HepG2 (cell line): ENCODE data around the gene RDH11. TPM values are rescaled to one million over a fixed set of nuclear protein-coding genes. Genes with fewer than 3 reads are reported as not detected.

Experiments used
- ATAC-seq: fragments of 200-7000 bp; cut with Tn5 transposase; 3 replicates; pipeline ENCODE4 v1.9.1; 2020; ENCODE audit warnings: mild to moderate bottlenecking, moderate library complexity
- BruUV-seq: library from RNA; stranded (reverse); fragments of 400-500 nt; replicated peaks from 2 replicates; lab custom pipeline; 2021; lab: Mats Ljungman, UMichigan
- CTCF ChIA-PET: fragments of 300-600 bp; formaldehyde crosslinking; extraction: SDS; loops from one replicate; lab custom pipeline; 2021; ENCODE audit warnings: low total read pairs, inconsistent platforms, low intra/inter-chr PET ratio; lab: Yijun Ruan, JAX
- POLR2A ChIA-PET: fragments of 350-600 bp; sonication (Branson Sonifier 250); formaldehyde crosslinking; loops from one replicate; lab custom pipeline; 2020; ENCODE audit warnings: antibody characterized with exemption, inconsistent platforms; lab: Yijun Ruan, JAX
- DNase-seq: peaks from one replicate; pipeline ENCODE4 v3.0.0-alpha.2; 2015; ENCODE audit warnings: low spot score
- FAIRE-seq: peaks from 3 replicates; lab custom pipeline; 2011; peaks lifted over from hg19 to GRCh38; lab: Jason Lieb, UNC
- H2AFZ ChIP-seq: one replicate; pipeline ENCODE4 v1.6.1; 2011; ENCODE audit warnings: low read length, inconsistent platforms
- H3K27ac ChIP-seq: fragments of 300-600 bp; 3 replicates; pipeline ENCODE4 v1.8.0; 2011; ENCODE audit warnings: mixed run types, mild to moderate bottlenecking, mixed read lengths, low read length, inconsistent platforms; ENCODE audit not compliant: insufficient read depth; ENCODE audit errors: extremely low read length
- H3K27me3 ChIP-seq, 2 experiments: fragments of 200-600 bp in 1 of 2; 2 replicates in 1 of 2; 3 replicates in 1 of 2; pipeline versions ENCODE4 v1.6.0 to v1.8.0; 2011; ENCODE audit warnings: low read length in 2 of 2, mild to moderate bottlenecking in 2 of 2, moderate library complexity in 2 of 2, inconsistent platforms in 1 of 2; ENCODE audit not compliant: insufficient read depth in 2 of 2, control insufficient read depth in 1 of 2
- H3K36me3 ChIP-seq, 2 experiments: fragments of 200-600 bp in 1 of 2; replicated peaks in 1 of 2; 2 replicates in 1 of 2; 3 replicates in 1 of 2; pipeline versions ENCODE4 v1.5.1 to v1.8.0; 2011; ENCODE audit warnings: low read length in 2 of 2, inconsistent platforms in 1 of 2; ENCODE audit not compliant: insufficient read depth in 2 of 2, control insufficient read depth in 1 of 2
- H3K4me1 ChIP-seq: 2 replicates; pipeline ENCODE4 v1.5.1; 2012; ENCODE audit warnings: low read length, inconsistent platforms; ENCODE audit not compliant: insufficient read depth
- H3K4me2 ChIP-seq: 2 replicates; pipeline ENCODE4 v1.6.0; 2011; ENCODE audit warnings: low read depth, low read length, inconsistent platforms
- H3K4me3 ChIP-seq, 3 experiments: fragments of 200-600 bp in 1 of 3; sonication (generic), shearing (Covaris generic) in 1 of 3; replicated peaks in 1 of 3; 2 replicates each; pipeline ENCODE4 v1.5.1; 2011 to 2016; ENCODE audit warnings: low read length in 3 of 3, inconsistent platforms in 2 of 3, low read depth in 2 of 3, mild to moderate bottlenecking in 2 of 3, control low read depth in 1 of 3, mixed read lengths in 1 of 3; ENCODE audit not compliant: insufficient read depth in 1 of 3
- H3K79me2 ChIP-seq: one replicate; pipeline ENCODE4 v1.6.1; 2011; ENCODE audit warnings: low read length, inconsistent platforms; ENCODE audit not compliant: insufficient read depth
- H3K9ac ChIP-seq: 2 replicates; pipeline ENCODE4 v1.6.0; 2011; ENCODE audit warnings: mild to moderate bottlenecking, low read depth, low read length, inconsistent platforms; ENCODE audit not compliant: insufficient read depth
- H3K9me3 ChIP-seq: 2 replicates; pipeline ENCODE4 v1.5.1; 2012; ENCODE audit warnings: mild to moderate bottlenecking, low read length
- H4K20me1 ChIP-seq: 2 replicates; pipeline ENCODE4 v1.6.0; 2011; ENCODE audit warnings: inconsistent platforms, mild to moderate bottlenecking, low read length, moderate library complexity; ENCODE audit not compliant: insufficient read depth
- CBX1 ChIP-seq: IDR thresholded peaks from one replicate; pipeline ENCODE4 v1.6.1; 2016; ENCODE audit warnings: antibody characterized with exemption, low read depth
- ELF1 ChIP-seq: sonication (generic); formaldehyde crosslinking; IDR thresholded peaks from 2 replicates; pipeline ENCODE4 v1.4.0; 2020; ENCODE audit warnings: missing genetic modification reagents
- HMGA1 ChIP-seq: sonication (generic); formaldehyde crosslinking; conservative IDR thresholded peaks from 2 replicates; pipeline ENCODE4 v1.4.0; 2020; ENCODE audit warnings: missing genetic modification reagents
- JUND ChIP-seq: sonication (generic); formaldehyde crosslinking; IDR thresholded peaks from 2 replicates; pipeline ENCODE4 v1.8.0; 2022; ENCODE audit warnings: mild to moderate bottlenecking, missing genetic modification reagents
- MZF1 ChIP-seq: sonication (generic); formaldehyde crosslinking; IDR thresholded peaks from 2 replicates; pipeline ENCODE4 v1.8.1; 2023; ENCODE audit warnings: mild to moderate bottlenecking, missing genetic modification reagents, borderline replicate concordance
- SATB2 ChIP-seq: sonication (generic); formaldehyde crosslinking; IDR thresholded peaks from 2 replicates; pipeline ENCODE4 v1.5.0; 2020; ENCODE audit warnings: missing genetic modification reagents
- SMC3 ChIP-seq: IDR thresholded peaks from 2 replicates; pipeline ENCODE4 v1.6.1; 2011; ENCODE audit warnings: low read length, improper control_type of control experiment
- STAT5B ChIP-seq: sonication (generic); formaldehyde crosslinking; IDR thresholded peaks from 2 replicates; pipeline ENCODE4 v1.4.0; 2020; ENCODE audit warnings: missing genetic modification reagents
- WGBS: methylation state at CpG from one replicate; pipeline ENCODE4 v1.1.6; 2017; ENCODE audit warnings: low lambda C conversion rate; 5-methylcytosine and 5-hydroxymethylcytosine counted together
- in situ Hi-C: cut with HindIII; loops from 2 replicates; pipeline ENCODE4 v1.10.0; 2017; ENCODE audit warnings: low pct_unique_long_range_greater_than_20kb; ENCODE audit not compliant: extremely low pct_ligation_motif_present
- intact Hi-C: fragments of 100-400 bp; cut with micrococcal nuclease; formaldehyde crosslinking; loops from one replicate; pipeline ENCODE4 v1.10.0; 2022; ENCODE audit not compliant: unreplicated experiment
- polyA plus RNA-seq, 8 experiments: library from polyadenylated mRNA; depleted of rRNA in 3 of 8; stranded (reverse) in 7 of 8; unstranded in 1 of 8; fragments of >200 nt; fragmentation: Illumina TruSeq in 4 of 8; extraction: Trizol in 4 of 8; gene quantifications; 2 replicates each; pipeline versions ENCODE4 v1.2.1 to v1.2.3, GENCODE V29; 2011 to 2016; ENCODE audit warnings: low read depth in 4 of 8, missing spikeins in 1 of 8, mixed read lengths in 1 of 8; ENCODE audit not compliant: insufficient read depth in 1 of 8
- total RNA-seq, 5 experiments: library from RNA; depleted of rRNA; stranded (reverse); fragments of >200 nt; fragmentation: Illumina TruSeq; extraction: Trizol; gene quantifications; 2 replicates each; pipeline ENCODE4 v1.2.3, GENCODE V29; 2016; ENCODE audit warnings: low read depth in 1 of 5
- TF ChIP-seq, protein P1 (sequence below): conservative IDR thresholded peaks from 2 replicates; pipeline ENCODE4 v1.6.1; 2018; ENCODE audit warnings: missing genetic modification reagents
- TF ChIP-seq, protein P2 (sequence below): IDR thresholded peaks from 2 replicates; pipeline ENCODE4 v1.6.1; 2016; ENCODE audit warnings: mild to moderate bottlenecking
- TF ChIP-seq, protein P3 (sequence below): sonication (generic); formaldehyde crosslinking; conservative IDR thresholded peaks from 2 replicates; pipeline ENCODE4 v1.8.1; 2023; ENCODE audit warnings: missing genetic modification reagents
- TF ChIP-seq, protein P4 (sequence below): sonication (generic); formaldehyde crosslinking; IDR thresholded peaks from 2 replicates; pipeline ENCODE4 v1.5.1; 2020; ENCODE audit warnings: mild to moderate bottlenecking, missing genetic modification reagents, moderate library complexity

Gene RDH11
- total and polyA plus RNA-seq, 2 of the 13 experiments (the other 11 are each of a cell fraction or from before 2014, with no cell fraction given) = 106 to 131 TPM

DNA sequence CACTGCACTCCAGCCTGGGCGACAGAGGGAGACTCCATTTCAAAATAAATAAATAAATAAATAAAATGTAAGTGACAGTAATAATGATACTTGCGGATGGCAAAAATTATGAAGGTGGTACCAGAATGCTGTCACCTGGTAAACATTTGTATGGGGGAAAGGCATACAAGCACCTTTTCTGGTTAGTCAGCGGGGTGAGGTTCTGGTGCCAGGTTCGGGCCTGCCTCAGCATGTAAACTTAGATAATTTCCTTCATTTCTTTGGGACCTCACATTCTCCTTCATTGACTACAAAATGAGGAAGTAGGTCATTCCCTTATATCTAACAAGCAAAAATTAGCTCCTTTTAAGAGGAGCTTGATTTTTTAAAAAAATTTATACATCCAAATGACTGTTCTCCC lies 31.9 kb downstream of the RDH11 start (continued):
- TF ChIP-seq, protein P1, sequence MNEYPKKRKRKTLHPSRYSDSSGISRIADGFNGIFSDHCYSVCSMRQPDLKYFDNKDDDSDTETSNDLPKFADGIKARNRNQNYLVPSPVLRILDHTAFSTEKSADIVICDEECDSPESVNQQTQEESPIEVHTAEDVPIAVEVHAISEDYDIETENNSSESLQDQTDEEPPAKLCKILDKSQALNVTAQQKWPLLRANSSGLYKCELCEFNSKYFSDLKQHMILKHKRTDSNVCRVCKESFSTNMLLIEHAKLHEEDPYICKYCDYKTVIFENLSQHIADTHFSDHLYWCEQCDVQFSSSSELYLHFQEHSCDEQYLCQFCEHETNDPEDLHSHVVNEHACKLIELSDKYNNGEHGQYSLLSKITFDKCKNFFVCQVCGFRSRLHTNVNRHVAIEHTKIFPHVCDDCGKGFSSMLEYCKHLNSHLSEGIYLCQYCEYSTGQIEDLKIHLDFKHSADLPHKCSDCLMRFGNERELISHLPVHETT (CRISPR knock-in tag) = no peak
- TF ChIP-seq SMC3 = no peak
- TF ChIP-seq, protein P2, sequence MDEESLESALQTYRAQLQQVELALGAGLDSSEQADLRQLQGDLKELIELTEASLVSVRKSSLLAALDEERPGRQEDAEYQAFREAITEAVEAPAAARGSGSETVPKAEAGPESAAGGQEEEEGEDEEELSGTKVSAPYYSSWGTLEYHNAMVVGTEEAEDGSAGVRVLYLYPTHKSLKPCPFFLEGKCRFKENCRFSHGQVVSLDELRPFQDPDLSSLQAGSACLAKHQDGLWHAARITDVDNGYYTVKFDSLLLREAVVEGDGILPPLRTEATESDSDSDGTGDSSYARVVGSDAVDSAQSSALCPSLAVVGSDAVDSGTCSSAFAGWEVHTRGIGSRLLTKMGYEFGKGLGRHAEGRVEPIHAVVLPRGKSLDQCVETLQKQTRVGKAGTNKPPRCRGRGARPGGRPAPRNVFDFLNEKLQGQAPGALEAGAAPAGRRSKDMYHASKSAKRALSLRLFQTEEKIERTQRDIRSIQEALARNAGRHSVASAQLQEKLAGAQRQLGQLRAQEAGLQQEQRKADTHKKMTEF (CRISPR knock-in tag) = no peak
- TF ChIP-seq, protein P3, sequence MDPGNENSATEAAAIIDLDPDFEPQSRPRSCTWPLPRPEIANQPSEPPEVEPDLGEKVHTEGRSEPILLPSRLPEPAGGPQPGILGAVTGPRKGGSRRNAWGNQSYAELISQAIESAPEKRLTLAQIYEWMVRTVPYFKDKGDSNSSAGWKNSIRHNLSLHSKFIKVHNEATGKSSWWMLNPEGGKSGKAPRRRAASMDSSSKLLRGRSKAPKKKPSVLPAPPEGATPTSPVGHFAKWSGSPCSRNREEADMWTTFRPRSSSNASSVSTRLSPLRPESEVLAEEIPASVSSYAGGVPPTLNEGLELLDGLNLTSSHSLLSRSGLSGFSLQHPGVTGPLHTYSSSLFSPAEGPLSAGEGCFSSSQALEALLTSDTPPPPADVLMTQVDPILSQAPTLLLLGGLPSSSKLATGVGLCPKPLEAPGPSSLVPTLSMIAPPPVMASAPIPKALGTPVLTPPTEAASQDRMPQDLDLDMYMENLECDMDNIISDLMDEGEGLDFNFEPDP (CRISPR knock-in tag) = no peak
- TF ChIP-seq SATB2 (CRISPR knock-in tag) = no peak

DNA sequence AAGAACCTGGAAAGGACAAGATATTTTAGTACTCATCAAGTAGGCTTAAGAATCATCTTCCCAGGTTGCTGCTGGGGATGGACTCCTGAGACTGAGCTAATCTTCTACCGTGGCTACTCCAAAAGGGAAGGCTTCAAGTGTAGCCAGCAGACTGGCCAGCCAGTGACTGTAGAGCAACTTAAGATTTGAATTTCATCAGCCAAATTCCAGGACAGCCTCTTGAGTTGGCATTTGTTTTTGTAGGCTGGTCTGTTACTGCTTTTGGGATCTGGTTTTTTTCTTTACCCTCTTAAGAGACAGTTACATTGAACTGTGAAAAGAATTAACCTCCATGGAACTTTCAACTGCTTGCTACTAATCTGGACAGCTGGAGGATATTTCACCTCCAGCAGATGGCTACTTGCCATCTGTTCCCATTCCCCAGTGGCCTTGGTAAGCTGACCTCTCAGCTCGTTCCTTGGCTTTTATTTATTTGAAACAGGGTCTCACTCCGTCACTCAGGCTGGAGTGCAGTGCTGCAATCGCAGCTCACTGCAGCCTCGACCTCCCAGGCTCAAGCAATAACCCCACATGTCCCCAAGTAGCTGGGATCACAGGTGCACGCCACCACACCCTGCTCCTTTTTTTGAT lies 41.8 kb downstream of the RDH11 start:
- Histone ChIP-seq H3K36me3 (peaks cover 29 to 80% of the 10 kb centered on the region in 2 experiments), H3K4me3 (no peak overlapping the region), H3K9ac (no peak overlapping the region), H3K79me2 (no peaks in the 10 kb centered on the region), H3K4me1 (no peaks in the 10 kb centered on the region), H3K9me3 (no peaks in the 10 kb centered on the region), H2AFZ (no peak overlapping the region), H3K27ac (no peak overlapping the region), H3K4me2 (no peak overlapping the region), H4K20me1 (no peaks in the 10 kb centered on the region), H3K27me3 (no peaks in the 10 kb centered on the region)
- DNase-seq (no peak), FAIRE-seq (no peak), ATAC-seq (no peak)
- BruUV-seq = no TSS peak
- ChIA-PET CTCF (no interaction called here), POLR2A (interaction anchor here (1.2 to 1.6 kb wide), 2 partner anchors 13 to 54 kb away, joined by 3 to 5 read pairs; partner anchors contain the start of gene PIGH)
- TF ChIP-seq, protein P4, sequence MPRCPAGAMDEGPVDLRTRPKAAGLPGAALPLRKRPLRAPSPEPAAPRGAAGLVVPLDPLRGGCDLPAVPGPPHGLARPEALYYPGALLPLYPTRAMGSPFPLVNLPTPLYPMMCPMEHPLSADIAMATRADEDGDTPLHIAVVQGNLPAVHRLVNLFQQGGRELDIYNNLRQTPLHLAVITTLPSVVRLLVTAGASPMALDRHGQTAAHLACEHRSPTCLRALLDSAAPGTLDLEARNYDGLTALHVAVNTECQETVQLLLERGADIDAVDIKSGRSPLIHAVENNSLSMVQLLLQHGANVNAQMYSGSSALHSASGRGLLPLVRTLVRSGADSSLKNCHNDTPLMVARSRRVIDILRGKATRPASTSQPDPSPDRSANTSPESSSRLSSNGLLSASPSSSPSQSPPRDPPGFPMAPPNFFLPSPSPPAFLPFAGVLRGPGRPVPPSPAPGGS = no peak
- TF ChIP-seq STAT5B (CRISPR knock-in tag) (no peak), ELF1 (no peak), MZF1 (no peak), HMGA1 (no peak), CBX1 (no peak), JUND (no peak)
- 91% methylated on average over 6 of the region's 6 CpGs for WGBS
- in situ Hi-C loops = no loop called here
- intact Hi-C loops = loop anchor here (5.0 kb wide), 1 partner anchor 71 kb away; no protein-coding TSS in a partner anchor
